Activated T-cell treated with anti-CD3 and anti-CD28 coated beads for 48 hours (primary cell): ENCODE data around the gene KAZN.
A peak's percentile ranks its signal among the peaks of the same experiment; 100 is the strongest.

Source experiments
- DNase-seq: peaks from one replicate; pipeline ENCODE4 v3.0.0-alpha.2; 2020; ENCODE audit warnings: low read depth

KAZN gene

DNA sequence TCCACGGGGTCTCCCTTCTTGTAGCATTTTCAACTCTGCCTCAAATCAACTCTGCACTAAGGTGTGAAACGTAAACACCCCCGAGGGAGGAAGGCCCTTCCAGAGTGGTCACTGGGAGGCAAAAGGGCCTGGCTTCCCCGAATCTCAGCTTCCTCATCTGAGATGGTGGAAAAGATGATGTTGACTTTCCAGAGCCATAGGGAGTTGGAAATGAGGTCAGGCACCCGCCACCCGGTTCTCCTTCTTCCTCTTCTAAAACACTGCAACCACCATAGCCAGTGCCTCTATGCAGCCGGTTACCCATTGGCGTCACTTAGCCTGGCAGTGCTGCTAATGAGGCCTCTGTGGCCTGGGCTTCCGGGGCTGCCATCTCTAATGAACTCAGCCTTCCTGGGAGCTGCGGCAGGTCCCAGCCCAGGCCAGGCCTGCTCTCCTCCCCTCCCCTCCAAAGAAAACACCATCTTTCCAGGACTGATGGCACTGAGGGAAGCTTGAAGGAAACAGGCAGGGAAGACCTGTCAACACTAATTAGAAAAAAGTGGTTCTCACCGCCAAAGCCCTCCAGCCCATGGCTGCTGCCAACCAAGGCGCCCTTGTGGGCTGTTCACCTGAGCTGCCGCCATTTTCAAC lies 175.0 kb downstream of the KAZN start:
- no peak for DNase-seq

DNA sequence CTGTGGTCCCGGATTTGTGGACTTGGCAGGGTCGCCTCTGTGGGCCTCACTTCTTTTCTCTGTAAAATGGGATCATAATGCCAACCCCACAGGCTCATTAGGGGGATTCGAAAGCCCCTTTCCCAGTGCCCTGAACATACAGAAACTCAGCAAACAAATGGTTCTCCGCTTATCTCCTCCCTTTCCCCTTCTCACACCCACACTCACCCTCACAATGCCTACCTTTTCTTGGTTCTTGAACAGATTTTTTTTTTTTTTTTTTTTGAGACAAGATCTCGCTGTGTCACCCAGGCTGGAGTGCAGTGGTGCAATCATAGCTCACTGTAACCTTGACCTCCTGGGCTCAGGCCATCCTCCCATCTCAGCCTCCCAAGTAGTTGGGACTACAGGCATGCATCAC lies 175.7 kb downstream of the KAZN start:
- no peak for DNase-seq

DNA sequence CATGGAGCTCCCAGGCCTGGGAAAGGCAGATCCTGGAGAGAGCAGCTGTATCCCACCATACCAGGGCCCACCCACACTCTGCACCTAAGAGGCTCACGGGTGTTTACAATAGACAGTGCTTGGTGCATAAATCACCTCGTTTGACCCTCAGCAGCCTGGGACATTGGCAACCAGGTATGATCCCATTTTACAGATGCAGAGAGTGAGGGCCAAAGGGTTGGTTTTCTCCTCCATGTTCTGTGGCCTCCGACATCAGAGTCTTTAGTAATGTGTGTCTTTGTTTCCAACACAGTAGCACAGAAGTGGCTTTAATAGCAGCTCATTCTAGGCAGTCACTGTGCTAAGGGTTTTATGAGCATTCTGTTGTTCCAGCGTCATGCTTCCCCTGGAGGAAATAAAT lies 176.5 kb downstream of the KAZN start:
- no peak for DNase-seq

DNA sequence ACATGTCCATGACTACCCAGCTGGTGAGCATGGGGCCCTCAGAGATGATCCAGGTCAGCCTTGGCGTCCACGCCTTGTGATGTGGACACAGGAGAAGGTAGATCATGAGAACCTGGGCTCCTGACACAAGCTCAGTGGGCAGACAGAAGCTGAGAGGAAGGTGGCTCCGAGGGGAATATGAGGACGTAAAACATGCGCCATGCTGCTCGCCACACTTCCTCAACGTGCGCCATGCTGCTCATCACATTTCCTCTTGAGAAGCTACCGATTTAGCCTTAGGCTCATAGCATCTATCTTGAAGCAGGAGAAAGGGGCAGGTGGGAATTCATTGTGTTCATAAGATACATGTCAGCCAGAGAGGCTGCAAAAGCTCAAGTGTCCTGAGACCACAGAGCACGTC lies 176.9 kb downstream of the KAZN start:
- DNase-seq, result no peak

DNA sequence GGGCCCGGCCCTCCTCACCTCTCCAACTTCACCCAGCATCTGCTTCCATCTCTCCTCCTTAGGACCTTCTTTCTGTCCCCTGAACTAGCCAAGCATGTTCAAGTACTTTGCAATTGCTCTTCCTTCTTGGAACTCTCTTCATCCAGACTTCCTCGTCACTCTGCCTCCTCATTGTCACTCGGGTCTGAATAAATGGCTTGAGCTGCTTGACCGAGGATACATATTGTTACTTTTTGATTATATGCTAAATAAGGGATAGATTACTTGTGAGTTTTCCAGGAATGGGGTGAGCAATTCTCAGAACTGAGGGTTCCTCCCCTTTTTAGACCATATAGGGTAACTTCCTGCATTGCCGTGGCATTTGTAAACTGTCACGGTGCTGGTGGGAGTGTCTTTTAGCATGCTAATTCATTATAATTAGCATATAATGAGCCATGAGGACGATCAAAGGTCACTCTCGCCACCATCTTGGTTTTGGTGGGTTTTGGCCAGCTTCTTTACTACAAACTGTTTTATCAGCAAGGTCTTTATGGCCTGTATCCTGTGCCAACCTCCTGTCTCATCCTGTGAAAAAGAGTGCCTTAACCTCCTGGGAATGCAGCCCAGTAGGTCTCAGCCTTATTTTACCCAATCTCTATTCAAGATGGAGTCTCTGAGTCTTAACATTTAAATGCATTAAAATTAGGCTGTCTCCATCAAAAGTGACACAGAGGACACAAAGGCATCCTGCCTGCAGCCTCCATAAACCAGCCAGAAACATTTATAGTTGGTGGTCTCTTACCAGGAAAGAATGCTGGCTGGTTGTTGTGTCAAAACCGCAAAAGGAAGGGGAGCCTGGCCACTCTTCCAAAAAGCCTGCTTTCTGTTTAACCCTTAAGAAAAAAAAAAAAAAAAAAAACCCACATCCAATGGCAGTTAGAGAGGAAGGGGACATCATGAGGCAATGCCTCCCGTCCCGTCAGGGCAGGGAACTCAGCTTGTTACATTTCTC lies 179.3 kb downstream of the KAZN start:
- no peak for DNase-seq

DNA sequence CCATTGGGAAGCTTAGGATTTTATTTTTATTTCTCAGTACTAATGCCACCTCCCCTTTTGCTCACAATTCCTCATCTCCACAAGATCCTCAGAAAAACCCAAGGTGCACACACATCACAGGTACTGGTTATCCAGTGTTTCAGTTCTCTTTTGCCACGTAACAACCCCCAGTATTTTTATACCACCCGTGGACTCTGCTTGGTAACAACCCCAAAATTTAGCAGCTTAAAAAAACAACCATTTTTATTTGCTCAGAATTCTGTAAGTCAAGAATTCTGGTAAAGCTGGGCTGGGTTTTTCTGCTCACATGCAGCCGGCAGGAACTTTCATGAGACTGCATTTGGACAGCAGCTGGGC lies 180.0 kb downstream of the KAZN start:
- DNase-seq, result no peak

DNA sequence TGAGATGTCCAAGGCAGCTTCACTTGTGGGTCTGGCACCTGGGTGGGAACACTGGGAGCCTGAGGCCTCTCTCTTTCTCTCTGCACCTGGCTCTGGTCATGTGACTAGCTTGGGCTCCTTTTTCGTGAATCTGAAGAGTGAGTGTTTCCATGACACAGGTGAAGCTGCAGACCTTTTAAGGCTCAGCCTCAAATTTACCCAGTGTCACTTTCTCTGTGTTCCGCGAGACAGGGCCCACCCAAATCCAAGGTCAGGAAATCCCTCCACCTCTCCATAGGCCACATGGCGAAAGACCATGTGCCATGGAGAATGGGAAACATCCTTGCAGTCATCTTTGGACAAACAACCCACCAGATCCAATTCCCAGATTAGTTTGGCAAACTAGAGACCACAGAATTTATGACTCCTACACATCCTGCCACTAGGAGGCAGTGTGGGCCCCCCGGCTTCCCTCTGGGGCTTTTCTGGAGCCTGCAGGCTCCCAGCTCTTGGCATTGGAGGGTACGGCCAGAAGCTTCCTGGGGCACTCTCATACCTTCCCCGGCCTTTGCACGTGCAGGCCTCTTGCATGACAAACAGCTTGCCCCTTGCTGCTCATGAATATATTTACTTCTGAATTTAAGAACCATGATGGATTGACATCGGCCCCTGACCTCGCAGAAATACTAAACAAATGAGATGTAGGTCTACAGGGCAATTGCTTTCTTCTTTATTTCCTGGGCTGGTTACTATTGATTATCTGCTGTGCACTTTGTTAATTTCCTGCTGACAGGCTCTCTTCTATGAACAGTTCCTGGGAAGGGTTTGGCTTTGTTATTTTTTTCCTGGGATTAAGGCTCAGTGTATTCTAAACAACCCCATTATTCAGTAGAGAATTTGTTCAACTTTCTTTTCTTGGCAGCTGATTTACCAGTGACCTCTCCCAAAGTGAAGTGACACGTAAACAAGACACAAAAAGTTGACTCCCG lies 180.7 kb downstream of the KAZN start:
- peak; percentile 15 for DNase-seq

DNA sequence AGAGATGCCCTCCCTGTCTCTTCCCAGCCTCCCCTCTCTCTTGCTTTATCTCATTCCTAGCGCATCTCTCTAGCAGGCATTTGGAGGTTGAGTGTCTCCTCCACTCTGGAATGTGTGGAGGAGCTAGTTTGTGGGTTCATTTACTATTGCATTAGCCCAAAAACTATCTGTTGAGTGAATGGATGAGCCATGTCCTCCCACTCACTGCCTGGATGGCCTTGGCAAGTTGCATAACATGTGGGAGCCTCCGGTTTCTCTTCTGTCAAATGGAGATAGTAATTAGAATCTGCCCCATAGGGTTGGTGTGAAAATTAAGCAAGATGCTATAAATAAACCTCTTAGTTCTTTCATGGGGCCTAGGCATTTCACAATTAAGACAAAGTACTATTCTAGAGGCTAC lies 181.8 kb downstream of the KAZN start:
- DNase-seq, result no peak

DNA sequence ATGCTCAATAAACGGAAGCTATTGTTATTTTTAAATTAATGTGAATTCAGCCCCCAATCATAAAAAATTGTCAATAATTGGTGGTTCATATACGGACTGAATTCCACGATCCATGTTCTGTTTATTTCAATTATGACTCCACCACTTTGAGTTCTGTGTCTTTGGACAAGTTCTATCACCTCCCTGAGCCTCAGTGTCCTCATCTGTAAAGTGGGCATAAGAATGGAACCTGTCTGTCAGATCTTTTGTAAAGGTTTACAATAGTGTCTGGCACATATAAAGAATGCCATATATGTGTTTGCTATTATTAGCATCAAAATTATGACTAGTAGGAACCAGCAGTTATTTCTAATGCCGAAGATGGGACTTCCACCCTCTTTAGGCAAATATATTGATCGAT lies 183.3 kb downstream of the KAZN start:
- DNase-seq, result no peak

DNA sequence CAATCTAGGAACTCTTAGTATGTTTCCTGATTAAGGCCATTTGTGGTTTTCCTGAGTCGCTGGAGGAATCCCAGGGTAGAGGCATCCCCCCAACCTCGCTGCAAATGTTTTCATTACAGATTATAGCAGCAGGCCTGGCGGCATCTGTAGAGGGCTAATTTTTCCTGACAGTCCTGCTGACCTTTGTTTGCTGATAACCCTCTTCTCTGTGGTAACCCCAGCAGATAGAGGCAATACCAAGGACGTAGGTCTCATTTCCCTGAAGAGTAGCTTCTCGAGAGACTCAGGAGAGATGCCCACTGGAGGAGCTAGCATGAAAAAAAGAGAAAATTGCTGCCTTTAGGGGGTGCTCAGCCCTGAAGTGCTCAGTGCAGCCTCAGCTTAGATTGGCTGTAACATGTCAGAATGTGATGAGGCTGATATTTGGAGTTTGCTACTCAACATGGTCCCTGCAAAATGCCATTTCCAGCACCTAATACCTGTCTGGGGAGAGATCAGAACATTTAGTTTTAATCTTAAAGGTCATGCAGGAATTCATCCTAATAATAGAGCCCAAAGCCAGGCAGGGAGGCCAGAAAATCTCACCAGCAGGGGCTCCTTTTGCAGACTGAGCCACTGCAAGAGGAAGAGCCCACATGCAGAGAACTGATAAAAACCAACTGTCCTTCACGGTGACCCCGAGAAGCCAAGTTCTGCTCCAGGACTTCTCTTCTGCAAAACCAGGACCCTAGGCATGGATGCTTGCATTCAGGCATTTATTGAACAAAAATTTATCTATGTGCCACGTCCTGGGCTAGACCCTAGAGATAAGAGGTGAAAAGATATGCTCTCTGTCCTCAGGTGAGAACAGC lies 184.5 kb downstream of the KAZN start:
- DNase-seq, result no peak

DNA sequence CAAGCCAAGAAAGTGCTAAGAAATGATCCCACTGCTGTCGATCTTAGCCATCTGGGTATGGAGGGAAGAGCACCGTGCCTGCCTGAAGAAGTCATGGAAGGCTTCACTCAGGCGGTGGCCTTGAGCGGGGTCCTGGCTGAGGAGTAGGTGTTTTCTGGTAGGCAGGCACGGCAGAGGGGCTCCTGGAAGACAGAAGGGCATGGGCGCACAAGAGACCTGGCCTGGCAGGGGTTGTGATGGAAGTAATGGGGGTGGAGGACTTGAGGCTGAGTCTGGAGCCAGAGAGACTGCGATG lies 185.1 kb downstream of the KAZN start:
- DNase-seq, result no peak

DNA sequence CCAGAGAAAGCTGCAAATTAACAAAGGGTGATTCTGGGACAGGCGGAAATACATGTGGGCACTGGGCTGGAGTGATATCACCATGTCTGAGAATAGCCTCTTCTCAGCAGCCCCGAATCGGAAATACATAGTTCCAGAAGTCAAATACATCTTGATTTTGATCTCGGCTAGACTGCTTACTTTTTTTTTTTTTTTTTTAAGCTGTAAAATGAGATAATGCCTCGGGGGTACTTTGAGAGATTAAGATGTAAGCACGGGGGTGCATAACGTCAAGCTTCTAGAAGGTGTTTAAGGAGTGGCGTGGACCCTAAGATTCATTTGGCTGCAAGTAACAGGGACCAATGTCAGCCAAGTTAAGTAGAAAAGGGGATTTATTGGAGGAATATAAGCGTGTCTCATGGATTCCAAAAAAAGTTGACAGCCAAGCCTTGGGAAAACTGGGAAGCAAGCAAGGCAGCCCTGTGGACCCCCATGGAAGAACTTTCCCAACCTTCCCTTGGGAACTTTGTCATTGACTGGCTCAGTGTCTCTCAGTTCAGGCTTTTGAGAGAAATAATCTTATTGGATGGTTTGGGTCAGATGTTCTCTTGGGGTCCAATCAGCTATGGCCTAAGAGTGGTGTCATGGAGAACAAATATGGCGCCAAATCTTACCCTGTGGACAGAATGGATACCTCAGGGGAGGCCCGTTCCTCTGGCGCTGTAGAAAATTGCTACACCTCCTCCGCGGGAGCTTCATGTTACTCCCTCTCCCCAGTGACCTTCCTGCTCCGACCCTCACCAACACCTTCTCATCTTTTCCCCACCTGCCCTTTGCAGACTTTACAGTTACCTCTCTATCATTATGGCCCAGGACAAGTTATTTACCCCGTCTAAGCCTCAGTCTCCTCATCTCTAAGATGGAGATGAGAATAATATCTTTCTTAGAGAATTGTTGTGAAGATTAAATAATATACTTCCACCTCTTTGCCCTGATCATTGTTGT lies 186.6 kb downstream of the KAZN start:
- DNase-seq, result no peak

DNA sequence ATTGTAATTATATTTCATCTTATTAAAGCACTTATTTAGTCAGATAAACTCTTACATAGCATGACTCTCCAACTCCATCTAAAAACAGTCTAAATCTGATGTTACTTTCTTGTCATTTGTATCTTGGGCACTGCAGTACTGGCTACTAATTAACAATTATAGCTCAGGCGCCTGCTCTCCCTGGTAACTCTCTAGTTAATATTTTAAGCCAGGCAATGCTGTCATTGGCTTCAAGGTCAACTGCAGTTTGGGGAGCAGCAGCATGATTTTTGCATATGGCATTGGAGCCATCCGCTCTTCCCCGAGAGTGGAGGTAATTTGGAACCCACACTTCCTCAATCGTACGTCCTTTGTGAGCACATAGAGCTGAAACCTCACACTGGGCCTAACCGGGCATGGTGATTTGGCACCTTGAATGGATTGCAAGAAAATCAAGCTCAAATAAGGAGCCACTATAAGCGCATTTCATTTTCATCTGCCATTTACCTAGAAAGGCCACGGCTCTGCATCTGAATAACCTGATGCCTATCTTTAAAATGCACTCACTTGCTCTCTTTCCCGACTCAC lies 187.7 kb downstream of the KAZN start:
- DNase-seq, result no peak

DNA sequence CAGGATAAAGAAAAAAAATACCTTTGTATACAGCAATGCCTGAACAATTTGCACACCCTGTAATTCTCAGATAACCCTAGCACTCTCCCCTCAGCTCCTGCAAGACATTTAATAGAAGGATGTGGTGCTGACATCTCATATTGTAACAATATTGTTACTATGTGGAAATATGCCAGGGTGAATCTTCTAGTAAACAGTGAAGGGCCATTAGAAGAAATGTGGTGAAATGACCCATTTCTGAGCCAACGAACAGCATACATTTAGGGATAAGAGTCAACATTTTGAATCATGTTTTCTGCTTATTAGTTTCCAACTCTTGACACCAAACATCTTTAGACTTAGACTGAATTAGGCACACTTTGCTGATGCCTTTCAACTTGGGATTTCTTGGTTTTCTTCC lies 188.2 kb downstream of the KAZN start:
- DNase-seq, result no peak

DNA sequence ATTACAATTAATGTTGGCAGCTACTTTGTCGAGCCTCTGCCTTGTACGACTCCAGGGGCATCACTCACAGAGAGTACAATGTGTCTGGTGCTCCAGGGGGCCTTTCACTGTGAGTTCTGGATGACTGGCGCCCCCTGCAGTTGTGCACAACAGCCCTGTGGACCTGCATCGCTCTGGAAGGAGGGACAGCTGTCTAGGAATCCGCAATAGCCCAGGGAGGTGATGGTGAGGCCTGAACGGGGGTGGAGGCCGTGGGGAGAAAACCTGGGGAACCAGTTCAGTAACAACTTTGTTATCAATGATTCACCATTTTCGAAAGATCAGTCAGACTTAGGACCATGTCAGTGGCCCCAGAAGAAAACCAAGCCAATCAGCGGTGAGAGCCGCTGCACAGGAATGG lies 189.1 kb downstream of the KAZN start:
- no peak for DNase-seq

DNA sequence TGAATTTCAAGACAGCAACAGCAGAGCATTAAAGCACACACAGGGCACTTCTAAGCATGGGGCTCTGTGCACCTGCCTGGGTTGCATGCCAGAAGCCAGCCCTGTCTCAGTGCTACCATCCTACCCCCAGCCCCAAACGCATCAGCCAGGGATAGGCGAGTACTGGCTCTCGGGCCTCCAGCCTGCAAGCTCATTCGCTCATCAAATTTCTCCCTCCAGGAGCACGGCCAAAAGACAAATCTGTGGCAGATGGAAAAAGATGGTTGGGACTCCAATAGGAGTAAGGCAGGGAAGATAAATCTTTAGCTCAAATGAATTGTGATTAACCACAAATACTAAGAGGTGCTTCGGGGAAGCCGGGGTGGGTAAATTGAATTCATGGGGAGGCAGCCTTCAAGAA lies 189.6 kb downstream of the KAZN start:
- no peak for DNase-seq

DNA sequence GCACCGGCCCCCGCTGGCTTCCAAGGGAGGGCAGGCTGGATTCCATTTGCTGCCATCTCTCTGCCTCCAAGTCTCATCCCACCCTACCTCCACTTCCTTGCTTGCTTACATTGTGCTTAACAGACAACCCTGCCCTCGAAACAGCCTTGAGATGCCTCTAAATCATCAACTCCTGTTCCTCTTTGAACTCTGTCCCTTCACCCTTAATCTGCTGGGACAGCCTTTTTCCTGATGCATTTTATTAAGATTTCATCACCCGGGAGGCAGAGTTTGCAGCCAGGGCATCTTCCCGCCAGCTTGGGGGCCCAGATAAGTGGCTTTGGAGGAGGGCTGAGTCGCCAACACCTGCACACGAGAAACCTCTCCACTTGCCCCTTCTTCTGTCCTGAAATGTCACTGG lies 192.5 kb downstream of the KAZN start:
- DNase-seq, result no peak

DNA sequence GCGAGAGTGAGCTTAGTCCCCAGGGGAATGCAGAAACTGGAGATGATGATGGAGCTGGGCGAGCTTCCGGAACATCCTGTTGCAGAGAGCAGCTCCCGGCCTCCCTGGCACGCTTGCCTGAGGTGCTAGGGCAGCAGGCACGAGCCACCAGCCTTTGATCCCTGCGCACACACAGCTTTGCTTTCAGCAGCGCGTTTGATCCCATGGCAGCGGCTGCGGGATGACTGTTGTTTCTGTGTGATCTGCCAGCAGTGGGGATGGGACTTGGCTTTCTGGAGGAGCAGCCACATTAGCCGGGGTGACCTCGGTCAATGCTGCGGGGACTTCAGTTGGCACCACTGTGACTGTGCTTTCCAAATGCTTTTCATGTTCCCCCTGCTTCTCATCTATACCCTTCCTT lies 193.2 kb downstream of the KAZN start:
- no peak for DNase-seq

DNA sequence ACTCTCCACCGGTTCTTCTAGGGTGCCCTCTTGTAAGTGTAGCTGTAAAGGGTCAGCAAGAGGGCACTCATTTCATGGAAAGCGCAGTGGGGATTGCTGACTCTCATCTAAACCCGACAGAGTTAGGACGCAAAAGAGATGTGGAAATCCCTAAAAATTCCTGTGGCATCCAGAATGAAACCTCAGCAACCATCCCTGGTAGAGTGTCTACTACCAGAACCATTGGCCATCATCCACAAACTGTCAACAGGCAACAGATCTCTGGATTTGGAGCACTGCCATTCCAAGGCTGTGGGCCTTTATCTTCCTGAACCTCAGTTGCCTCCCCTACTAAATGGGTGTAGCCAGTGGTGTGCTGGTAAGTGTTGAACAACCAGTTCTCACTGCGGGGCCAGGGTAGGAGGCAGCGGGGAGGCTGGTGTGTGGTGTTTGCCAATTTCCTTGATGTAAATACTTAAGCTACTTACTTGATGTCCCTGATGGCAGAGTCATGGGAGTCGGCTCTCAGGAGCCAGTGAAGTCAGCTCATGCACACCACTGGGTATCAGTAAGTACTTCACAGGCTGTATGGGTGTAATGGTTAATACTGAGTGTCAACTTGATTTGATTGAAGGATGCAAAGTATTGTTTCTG lies 195.8 kb downstream of the KAZN start:
- DNase-seq, result no peak

DNA sequence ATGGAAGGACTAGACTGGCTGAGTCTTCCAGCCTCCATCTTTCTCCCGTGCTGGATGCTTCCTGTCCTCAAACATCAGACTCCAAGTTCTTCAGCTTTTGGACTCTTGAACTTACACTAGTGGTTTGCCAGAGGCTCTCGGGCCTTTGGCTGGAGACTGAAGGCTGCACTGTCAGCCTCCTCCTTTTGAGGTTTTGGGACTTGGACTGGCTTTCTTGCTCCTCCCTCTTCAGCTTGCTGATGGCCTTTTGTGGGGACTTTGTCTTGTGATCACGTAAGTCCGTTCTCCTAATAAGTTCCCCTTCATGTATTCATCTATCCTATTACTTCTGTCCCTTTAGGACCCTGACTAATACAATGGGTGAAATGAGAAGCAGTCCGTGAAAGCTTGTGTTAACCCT lies 196.4 kb downstream of the KAZN start:
- DNase-seq, result no peak
